Esophagus squamous epithelium (tissue), 5 donors: ENCODE results near the gene LPP. TPM values are rescaled to one million over a fixed set of nuclear protein-coding genes. Genes with fewer than 3 reads are reported as not detected.

Experiments used
- DNase-seq: peaks from one replicate; lab custom pipeline; 2025; lab: John Stamatoyannopoulos, UW
- H3K27ac ChIP-seq, 4 donors: fragments of 200-600 bp; sonication (generic); one replicate each; pipeline ENCODE4 v1.5.1; 2016 to 2019; ENCODE audit warnings: mild to moderate bottlenecking in 1 of 4
- H3K27me3 ChIP-seq, 4 donors: fragments of 200-600 bp; sonication (generic); 1 replicate in 3 of 4; 2 replicates in 1 of 4; pipeline versions ENCODE4 v1.5.1 to v1.6.0; 2017 to 2021; ENCODE audit warnings: antibody characterized with exemption in 1 of 4
- H3K36me3 ChIP-seq, 3 donors: fragments of 200-600 bp; sonication (generic); one replicate each; pipeline ENCODE4 v1.5.1; 2016 to 2019
- H3K4me1 ChIP-seq, 3 donors: fragments of 200-600 bp; sonication (generic); one replicate each; pipeline ENCODE4 v1.5.1; 2017 to 2019
- H3K4me3 ChIP-seq, 4 donors: fragments of 200-600 bp; sonication (generic); 1 replicate in 3 of 4; 2 replicates in 1 of 4; pipeline ENCODE4 v1.5.1; 2016 to 2019; ENCODE audit warnings: mild to moderate bottlenecking in 2 of 4, moderate library complexity in 1 of 4
- H3K9me3 ChIP-seq, 3 donors: fragments of 200-600 bp; sonication (generic); one replicate each; pipeline ENCODE4 v1.5.1; 2016 to 2019
- POLR2A ChIP-seq, 4 donors: fragments of 450-650 bp; IDR thresholded peaks; one replicate each; pipeline ENCODE4 v1.6.1; 2017; ENCODE audit warnings: antibody characterized with exemption in 4 of 4, mild to moderate bottlenecking in 4 of 4, moderate library complexity in 3 of 4
- WGBS, 2 donors: methylation state at CpG; one replicate each; pipeline ENCODE4 v1.1.5; 2018; 5-methylcytosine and 5-hydroxymethylcytosine counted together
- intact Hi-C: fragments of 100-400 bp; cut with DNase I; formaldehyde crosslinking; loops from one replicate; pipeline ENCODE4 v1.15.0; 2022
- total RNA-seq, 4 donors: library from RNA; depleted of rRNA; stranded (reverse); fragments of >200 nt; gene quantifications; one replicate each; pipeline ENCODE4 v1.1.0, GENCODE V29; 2016
- TF ChIP-seq, protein P1 (sequence below), 6 experiments: fragments of 450-650 bp in 4 of 6; fragments of 200-600 bp in 2 of 6; sonication (generic) in 2 of 6; IDR thresholded peaks; one replicate each; pipeline ENCODE4 v1.5.1; 2016 to 2019; ENCODE audit warnings: antibody characterized with exemption in 6 of 6, mild to moderate bottlenecking in 4 of 6, moderate library complexity in 4 of 6
- donor health status: DM: yes; HTN: yes; CAD: no.

Gene LPP
- total RNA-seq, 4 donors from 2014 or later, result 41.4 to 369 (median 97.3) TPM

DNA sequence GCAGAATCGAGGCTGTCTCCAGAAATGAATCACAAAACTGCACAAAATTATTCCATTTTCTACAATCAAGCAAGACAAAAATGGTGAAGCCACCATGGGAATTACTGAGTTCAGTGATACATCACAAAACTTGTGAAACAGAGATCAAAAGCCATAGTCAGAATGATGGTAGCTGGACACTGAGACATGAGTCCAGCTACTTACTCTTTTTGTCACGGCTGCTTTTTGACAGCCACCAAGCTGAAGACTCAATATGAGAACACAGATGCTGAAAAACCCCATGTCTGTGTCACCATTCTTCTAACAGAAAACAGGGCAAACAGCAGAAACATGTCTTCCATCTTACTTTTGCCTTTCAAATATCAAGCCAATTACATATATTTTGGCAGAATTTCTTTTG is 237.6 kb downstream of the LPP start:
- H3K9me3 ChIP-seq, result no peaks in the 10 kb centered on the region
- no peaks in the 10 kb centered on the region for H3K36me3 ChIP-seq
- H3K27ac ChIP-seq, result peak overlapping the region in 3 of 4 donors; percentile 85 to 90 (median 86)
- TF ChIP-seq, protein P1, sequence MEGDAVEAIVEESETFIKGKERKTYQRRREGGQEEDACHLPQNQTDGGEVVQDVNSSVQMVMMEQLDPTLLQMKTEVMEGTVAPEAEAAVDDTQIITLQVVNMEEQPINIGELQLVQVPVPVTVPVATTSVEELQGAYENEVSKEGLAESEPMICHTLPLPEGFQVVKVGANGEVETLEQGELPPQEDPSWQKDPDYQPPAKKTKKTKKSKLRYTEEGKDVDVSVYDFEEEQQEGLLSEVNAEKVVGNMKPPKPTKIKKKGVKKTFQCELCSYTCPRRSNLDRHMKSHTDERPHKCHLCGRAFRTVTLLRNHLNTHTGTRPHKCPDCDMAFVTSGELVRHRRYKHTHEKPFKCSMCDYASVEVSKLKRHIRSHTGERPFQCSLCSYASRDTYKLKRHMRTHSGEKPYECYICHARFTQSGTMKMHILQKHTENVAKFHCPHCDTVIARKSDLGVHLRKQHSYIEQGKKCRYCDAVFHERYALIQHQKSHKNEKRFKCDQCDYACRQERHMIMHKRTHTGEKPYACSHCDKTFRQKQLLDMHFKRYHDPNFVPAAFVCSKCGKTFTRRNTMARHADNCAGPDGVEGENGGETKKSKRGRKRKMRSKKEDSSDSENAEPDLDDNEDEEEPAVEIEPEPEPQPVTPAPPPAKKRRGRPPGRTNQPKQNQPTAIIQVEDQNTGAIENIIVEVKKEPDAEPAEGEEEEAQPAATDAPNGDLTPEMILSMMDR (IDR thresholded peaks at IDR 0.05), result no peak
- TF ChIP-seq POLR2A (IDR thresholded peaks at IDR 0.05), result no peak
- no peak for DNase-seq
- intact Hi-C loops, result no loop called here
- 79 to 80% methylated on average over 2 of the region's 2 CpGs for WGBS, 2 donors
- H3K4me1 ChIP-seq, result peaks cover 16 to 86% (median 28%) of the 10 kb centered on the region in 3 donors
- H3K4me3 ChIP-seq, result no peak overlapping the region
- H3K27me3 ChIP-seq, result no peaks in the 10 kb centered on the region

DNA sequence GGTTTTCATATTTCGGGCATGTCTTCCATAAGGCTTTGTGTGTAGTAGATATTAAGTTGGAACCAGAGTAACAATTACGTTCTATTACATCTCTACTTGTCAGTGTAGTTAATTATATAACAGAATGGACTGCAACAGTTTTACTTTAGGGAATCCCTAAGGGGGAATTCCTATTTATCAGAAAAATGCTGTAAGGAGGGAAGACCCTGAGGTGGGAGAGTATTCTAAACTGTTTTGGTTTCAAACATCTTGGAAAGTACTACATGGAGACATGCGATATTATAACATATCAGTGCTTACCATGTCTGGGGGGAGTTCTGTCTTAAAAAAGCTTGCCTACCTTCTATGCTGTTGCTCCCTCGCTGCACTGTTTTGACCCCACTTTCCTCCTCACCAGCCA is 238.1 kb downstream of the LPP start:
- DNase-seq, result no peak
- H3K27me3 ChIP-seq, result no peaks in the 10 kb centered on the region
- no peak overlapping the region for H3K4me3 ChIP-seq
- TF ChIP-seq POLR2A (IDR thresholded peaks at IDR 0.05), result no peak
- TF ChIP-seq, protein P1 (IDR thresholded peaks at IDR 0.05), result no peak
- WGBS, 2 donors, result 86 to 96% methylated on average over 4 of the region's 4 CpGs
- peaks cover 16 to 86% (median 33%) of the 10 kb centered on the region in 3 donors for H3K4me1 ChIP-seq
- no peaks in the 10 kb centered on the region for H3K9me3 ChIP-seq
- intact Hi-C loops, result no loop called here
- H3K36me3 ChIP-seq, result no peaks in the 10 kb centered on the region
- no peak overlapping the region for H3K27ac ChIP-seq

DNA sequence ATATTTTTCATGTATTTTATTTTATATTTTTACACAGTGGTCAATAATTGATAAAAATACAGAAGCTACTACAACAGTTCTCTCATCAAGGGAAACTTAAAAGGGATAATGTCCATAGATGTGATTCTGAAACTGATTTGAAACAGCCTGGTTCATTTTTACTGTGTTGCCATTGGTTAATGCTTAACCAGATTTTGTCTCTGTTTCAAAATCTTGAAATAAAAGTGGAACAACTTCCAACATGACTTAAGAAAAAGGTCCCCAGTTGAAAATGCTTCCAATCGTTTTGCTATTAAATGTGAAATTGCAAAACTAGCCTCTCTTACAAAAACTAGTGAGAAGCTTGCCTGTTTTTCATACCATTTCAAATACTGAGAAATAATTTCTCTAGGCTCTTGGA is 240.7 kb downstream of the LPP start:
- TF ChIP-seq, protein P1 (IDR thresholded peaks at IDR 0.05), result no peak
- no peak for TF ChIP-seq POLR2A (IDR thresholded peaks at IDR 0.05)
- DNase-seq, result no peak
- Histone ChIP-seq H3K4me1 (peaks cover 16 to 82% (median 34%) of the 10 kb centered on the region in 3 donors), H3K9me3 (no peaks in the 10 kb centered on the region), H3K4me3 (no peak overlapping the region), H3K36me3 (no peaks in the 10 kb centered on the region), H3K27me3 (no peaks in the 10 kb centered on the region), H3K27ac (peak overlapping the region in 1 of 4 donors; percentile 15)
- intact Hi-C loops, result no loop called here
- WGBS, 2 donors, result 52 to 53% methylated on average over 1 of the region's 1 CpG

DNA sequence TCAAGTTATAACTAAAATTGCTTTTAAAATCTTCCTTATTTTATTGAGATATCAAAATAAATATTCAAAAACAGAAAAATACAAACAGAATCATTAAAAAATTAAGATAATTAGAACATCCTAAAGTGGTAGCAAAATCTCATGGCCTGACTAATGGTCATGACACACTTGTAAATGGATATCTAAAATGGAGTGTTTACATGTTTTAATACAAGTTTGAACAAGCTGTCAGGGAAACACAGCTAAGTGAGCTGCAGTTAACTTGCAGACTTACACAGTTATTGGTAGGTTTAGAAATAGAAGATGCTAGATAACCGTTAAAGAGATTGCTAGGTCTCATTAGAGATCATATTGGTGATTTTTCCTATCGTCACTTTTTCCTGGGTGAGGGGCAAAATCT is 242.3 kb downstream of the LPP start:
- Histone ChIP-seq H3K9me3 (no peaks in the 10 kb centered on the region), H3K27ac (peak overlapping the region in 3 of 4 donors; percentile 23 to 59 (median 32)), H3K4me1 (peaks cover 1 to 80% (median 17%) of the 10 kb centered on the region in 3 donors), H3K36me3 (no peaks in the 10 kb centered on the region), H3K27me3 (no peaks in the 10 kb centered on the region), H3K4me3 (no peak overlapping the region)
- no peak for TF ChIP-seq POLR2A (IDR thresholded peaks at IDR 0.05)
- TF ChIP-seq, protein P1 (IDR thresholded peaks at IDR 0.05), result no peak
- intact Hi-C loops, result no loop called here
- no peak for DNase-seq
- 46 to 65% methylated on average over 2 of the region's 2 CpGs for WGBS, 2 donors

DNA sequence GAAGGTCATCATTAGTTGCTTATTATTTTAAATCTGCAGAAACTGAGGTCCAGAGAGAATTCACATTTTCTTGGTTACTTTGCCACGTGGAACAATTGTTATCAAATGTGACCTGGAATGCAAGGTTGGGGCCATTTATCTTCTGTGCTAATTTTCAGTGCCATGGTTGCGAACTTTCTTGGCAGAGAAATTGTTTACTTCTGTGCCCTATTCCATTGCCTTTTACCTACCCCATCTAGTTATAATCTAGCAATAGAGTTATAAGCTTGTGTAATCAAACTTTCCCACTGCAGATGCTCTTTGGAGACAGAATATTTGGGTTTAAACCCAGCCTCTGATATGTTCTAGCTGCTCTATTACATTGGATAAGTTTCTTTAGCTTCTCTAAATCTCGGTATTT is 242.9 kb downstream of the LPP start:
- no peaks in the 10 kb centered on the region for H3K27me3 ChIP-seq
- H3K9me3 ChIP-seq, result no peaks in the 10 kb centered on the region
- peak overlapping the region in 3 of 4 donors; percentile 2 to 24 (median 22) for H3K4me3 ChIP-seq
- H3K4me1 ChIP-seq, result peaks cover 0 to 80% (median 15%) of the 10 kb centered on the region in 3 donors
- no peak for TF ChIP-seq POLR2A (IDR thresholded peaks at IDR 0.05)
- TF ChIP-seq, protein P1 (IDR thresholded peaks at IDR 0.05), result no peak
- H3K36me3 ChIP-seq, result no peaks in the 10 kb centered on the region
- peak overlapping the region in 3 of 4 donors; percentile 23 to 59 (median 32) for H3K27ac ChIP-seq
- WGBS, 2 donors, result 42 to 48% methylated on average over 3 of the region's 3 CpGs
- intact Hi-C loops, result no loop called here
- no peak for DNase-seq
